GM12878 (cell line): ENCODE data around the gene RORC. TPM values are rescaled to one million over a fixed set of nuclear protein-coding genes. Genes with fewer than 3 reads are reported as not detected.

Source experiments
- ATAC-seq: fragments of 200-7000 bp; cut with Tn5 transposase; 3 replicates; pipeline ENCODE4 v1.9.1; 2020; ENCODE audit warnings: mild to moderate bottlenecking, moderate library complexity
- BruUV-seq: library from RNA; stranded (reverse); fragments of 400-500 nt; replicated peaks from 2 replicates; lab custom pipeline; 2021; lab: Mats Ljungman, UMichigan
- CTCF ChIA-PET: fragments of 300-600 bp; sonication (Branson Sonifier 250); formaldehyde crosslinking; extraction: SDS; loops from one replicate; lab custom pipeline; 2021; ENCODE audit warnings: inconsistent platforms; lab: Yijun Ruan, JAX
- POLR2A ChIA-PET: fragments of 350-600 bp; formaldehyde crosslinking; extraction: SDS; loops from one replicate; lab custom pipeline; 2021; ENCODE audit warnings: inconsistent platforms; lab: Charles Lee
- RAD21 ChIA-PET: fragments of 300-600 bp; sonication (Branson Sonifier 250); formaldehyde crosslinking; loops from one replicate; lab custom pipeline; 2023; ENCODE audit warnings: antibody characterized with exemption; ENCODE audit not compliant: unreplicated experiment; lab: Charles Lee
- SMC1A ChIA-PET: fragments of 300-600 bp; sonication (Branson Sonifier 250); formaldehyde crosslinking; loops from one replicate; lab custom pipeline; 2023; ENCODE audit not compliant: unreplicated experiment, uncharacterized antibody; lab: Charles Lee
- DNase-seq: peaks from one replicate; pipeline ENCODE4 v3.0.0-alpha.2; 2011; ENCODE audit warnings: low read depth, low spot score
- FAIRE-seq: peaks from 3 replicates; lab custom pipeline; 2011; peaks lifted over from hg19 to GRCh38; lab: Jason Lieb, UNC
- H2AFZ ChIP-seq: 2 replicates; pipeline ENCODE4 v1.6.0; 2011; ENCODE audit warnings: low read depth, low read length, control low read depth; ENCODE audit not compliant: control insufficient read depth
- H3K27ac ChIP-seq: 2 replicates; pipeline ENCODE4 v1.5.1; 2011; ENCODE audit warnings: control low read depth; ENCODE audit not compliant: control insufficient read depth, insufficient read depth
- H3K27me3 ChIP-seq, 2 experiments: replicated peaks in 1 of 2; 2 replicates each; pipeline versions ENCODE4 v1.6.0 to v1.6.1; 2011; ENCODE audit warnings: low read length in 1 of 2; ENCODE audit not compliant: control insufficient read depth in 2 of 2, insufficient read depth in 2 of 2
- H3K36me3 ChIP-seq, 2 experiments: 2 replicates each; pipeline ENCODE4 v1.5.1; 2011; ENCODE audit warnings: low read length in 1 of 2; ENCODE audit not compliant: control insufficient read depth in 2 of 2, insufficient read depth in 2 of 2
- H3K4me1 ChIP-seq: 2 replicates; pipeline ENCODE4 v1.6.1; 2011; ENCODE audit warnings: mild to moderate bottlenecking, low read length, moderate library complexity, mixed read lengths; ENCODE audit not compliant: control insufficient read depth, insufficient read depth
- H3K4me2 ChIP-seq: 2 replicates; pipeline ENCODE4 v1.6.0; 2011; ENCODE audit warnings: control low read depth; ENCODE audit not compliant: control insufficient read depth, insufficient read depth
- H3K4me3 ChIP-seq: fragments of 200-600 bp; sonication (generic); 2 replicates; pipeline ENCODE4 v1.5.1; 2016
- H3K79me2 ChIP-seq: 2 replicates; pipeline ENCODE4 v1.6.0; 2011; ENCODE audit warnings: low read length; ENCODE audit not compliant: control insufficient read depth, insufficient read depth
- H3K9ac ChIP-seq: 2 replicates; pipeline ENCODE4 v1.8.0; 2011; ENCODE audit warnings: low read length, control low read depth, mixed read lengths; ENCODE audit not compliant: control insufficient read depth, insufficient read depth
- H3K9me3 ChIP-seq: replicated peaks from 3 replicates; pipeline ENCODE4 v1.5.1; 2011; ENCODE audit warnings: mild to moderate bottlenecking, low read length; ENCODE audit not compliant: control insufficient read depth, insufficient read depth
- H4K20me1 ChIP-seq: 2 replicates; pipeline ENCODE4 v1.6.0; 2011; ENCODE audit not compliant: control insufficient read depth, insufficient read depth
- ASH2L ChIP-seq: fragments of 300-600, 200-600 bp; sonication (generic); IDR thresholded peaks from 2 replicates; pipeline ENCODE4 v1.6.1; 2017; ENCODE audit warnings: low read depth, mild to moderate bottlenecking, borderline replicate concordance
- CHD2 ChIP-seq: IDR thresholded peaks from 2 replicates; pipeline ENCODE4 v1.6.1; 2011; ENCODE audit warnings: low read depth, low read length, improper control_type of control experiment, borderline replicate concordance
- EED ChIP-seq: sonication (generic); IDR thresholded peaks from 2 replicates; pipeline ENCODE4 v1.6.1; 2016; ENCODE audit warnings: antibody characterized with exemption, low read depth
- FOXK2 ChIP-seq: fragments of 450-650 bp; IDR thresholded peaks from 2 replicates; pipeline ENCODE4 v1.6.1; 2017; ENCODE audit warnings: mild to moderate bottlenecking, moderate library complexity
- HDAC6 ChIP-seq: fragments of 200-600 bp; sonication (generic); IDR thresholded peaks from one replicate; pipeline ENCODE4 v1.8.0; 2017; ENCODE audit warnings: antibody characterized with exemption; ENCODE audit not compliant: unreplicated experiment
- NR2C1 ChIP-seq: fragments of 450-650 bp; IDR thresholded peaks from 2 replicates; pipeline ENCODE4 v1.6.1; 2017; ENCODE audit warnings: antibody characterized with exemption, mild to moderate bottlenecking, moderate library complexity
- NRF1 ChIP-seq: conservative IDR thresholded peaks from 2 replicates; pipeline ENCODE4 v1.6.1; 2011; ENCODE audit warnings: mild to moderate bottlenecking, low read depth, low read length, improper control_type of control experiment
- POLR2AphosphoS2 ChIP-seq: IDR thresholded peaks from 2 replicates; pipeline ENCODE4 v1.6.1; 2011; ENCODE audit warnings: low read depth, mild to moderate bottlenecking, low read length, improper control_type of control experiment, moderate library complexity
- RFX5 ChIP-seq: IDR thresholded peaks from 2 replicates; pipeline ENCODE4 v1.6.1; 2011; ENCODE audit warnings: low read depth, low read length, improper control_type of control experiment
- SIN3A ChIP-seq: IDR thresholded peaks from 2 replicates; pipeline ENCODE4 v1.6.1; 2012; ENCODE audit warnings: low read depth, low read length, improper control_type of control experiment
- SMC3 ChIP-seq: IDR thresholded peaks from 2 replicates; pipeline ENCODE4 v1.6.1; 2011; ENCODE audit warnings: low read length, improper control_type of control experiment, borderline replicate concordance
- SREBF1 ChIP-seq: IDR thresholded peaks from 2 replicates; pipeline ENCODE4 v1.6.1; 2012; ENCODE audit warnings: mild to moderate bottlenecking, low read length
- SRF ChIP-seq, 2 experiments: IDR thresholded peaks; 2 replicates each; pipeline ENCODE4 v1.6.1; 2011; ENCODE audit warnings: low read depth in 2 of 2, low read length in 2 of 2, mild to moderate bottlenecking in 1 of 2, moderate library complexity in 1 of 2
- TAF1 ChIP-seq: IDR thresholded peaks from 2 replicates; pipeline ENCODE4 v1.6.1; 2011; ENCODE audit warnings: mild to moderate bottlenecking, low read depth, low read length, borderline replicate concordance
- TBL1XR1 ChIP-seq: IDR thresholded peaks from 2 replicates; pipeline ENCODE4 v1.6.1; 2012; ENCODE audit warnings: low read depth, low read length, improper control_type of control experiment
- ZBTB33 ChIP-seq: fragments of 450-650 bp; IDR thresholded peaks from 2 replicates; pipeline ENCODE4 v1.6.1; 2017; ENCODE audit warnings: mild to moderate bottlenecking
- ZNF217 ChIP-seq: fragments of 450-650 bp; IDR thresholded peaks from 2 replicates; pipeline ENCODE4 v1.6.1; 2017; ENCODE audit warnings: antibody characterized with exemption, mild to moderate bottlenecking
- WGBS: methylation state at CpG from one replicate; pipeline ENCODE4 v1.1.6; 2016; ENCODE audit warnings: low lambda C conversion rate; ENCODE audit not compliant: insufficient replicate concordance, insufficient coverage; ENCODE audit errors: missing lambda C conversion rate; 5-methylcytosine and 5-hydroxymethylcytosine counted together
- in situ Hi-C: fragments of 300-500 bp; cut with MboI; formaldehyde crosslinking; loops from 9 replicates; pipeline ENCODE4 v1.14.3; 2018; ENCODE audit warnings: mixed read lengths
- intact Hi-C: fragments of 100-400 bp; cut with micrococcal nuclease; formaldehyde crosslinking; loops from one replicate; pipeline ENCODE4 v1.14.2; 2022; ENCODE audit not compliant: unreplicated experiment
- polyA plus RNA-seq, 11 experiments: library from polyadenylated mRNA; depleted of rRNA in 4 of 11; unstranded in 6 of 11; stranded (reverse) in 5 of 11; fragments of >200 nt; fragmentation: Nextera tagmentation in 4 of 11; fragmentation: Illumina TruSeq in 1 of 11; extraction: Ambion mirVana in 4 of 11; extraction: Trizol in 1 of 11; gene quantifications; 1 replicate in 1 of 11; 2 replicates in 10 of 11; pipeline versions ENCODE4 v1.2.1 to v1.2.3, GENCODE V29; 2011 to 2016; ENCODE audit warnings: inconsistent platforms in 2 of 11, missing spikeins in 2 of 11, low read depth in 1 of 11
- total RNA-seq, 4 experiments: library from RNA; depleted of rRNA in 3 of 4; stranded (reverse); fragments of >200 nt in 3 of 4; fragmentation: Illumina TruSeq in 1 of 4; extraction: Trizol in 1 of 4; gene quantifications; 2 replicates each; pipeline versions ENCODE4 v1.2.1 to v1.2.3, GENCODE V29; 2013 to 2021
- TF ChIP-seq, protein P1 (sequence below): fragments of 450-650 bp; IDR thresholded peaks from 2 replicates; pipeline ENCODE4 v1.6.1; 2016; ENCODE audit warnings: mild to moderate bottlenecking
- TF ChIP-seq, protein P2 (sequence below): IDR thresholded peaks from 2 replicates; pipeline ENCODE4 v1.6.1; 2012; ENCODE audit warnings: low read depth, low read length, improper control_type of control experiment

RORC gene
- total and polyA plus RNA-seq, 10 of the 15 experiments (the other 5 are each of a cell fraction or from before 2014, with no cell fraction given): not detected

DNA sequence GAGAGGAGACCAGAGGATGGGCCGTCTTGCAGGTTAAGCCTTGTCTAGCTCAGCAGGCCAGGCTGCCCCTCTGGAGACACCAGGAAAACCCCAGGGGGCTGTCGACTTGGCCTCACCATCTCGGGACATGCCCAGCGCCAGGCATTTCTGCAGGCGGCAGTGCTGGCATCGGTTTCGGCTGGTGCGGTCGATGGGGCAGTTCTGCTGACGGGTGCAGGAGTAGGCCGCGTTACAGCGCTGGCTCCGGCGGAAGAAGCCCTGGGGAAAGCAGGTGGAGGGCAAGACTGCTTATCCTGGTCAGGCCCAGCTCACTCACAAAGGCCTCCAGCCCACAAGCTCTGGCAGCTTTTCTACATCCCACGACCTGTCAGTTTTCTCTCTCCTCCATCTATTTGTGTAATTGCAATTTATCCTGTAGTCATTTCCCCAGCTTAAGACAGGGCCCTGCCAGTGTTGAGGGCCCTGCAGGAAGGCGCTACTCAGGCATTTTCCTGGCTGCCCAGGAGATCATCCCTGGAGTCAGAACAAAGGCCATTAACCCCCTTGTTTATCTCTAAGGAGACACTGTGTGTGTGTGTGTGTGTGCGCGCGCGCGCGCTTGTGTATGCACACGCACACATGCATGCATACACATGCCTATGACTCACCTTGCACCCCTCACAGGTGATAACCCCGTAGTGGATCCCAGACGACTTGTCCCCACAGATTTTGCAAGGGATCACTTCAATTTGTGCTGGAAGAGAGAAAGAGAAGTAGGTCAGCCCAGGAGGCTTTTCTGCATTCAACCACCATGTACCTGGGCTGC lies 14.9 kb downstream of the RORC start:
- no peaks in the 10 kb centered on the region for H3K79me2 ChIP-seq
- POLR2A ChIA-PET: no interaction called here
- no peak for DNase-seq
- CTCF ChIA-PET: no interaction called here
- H3K27me3 ChIP-seq: peaks cover 0 to 3% of the 10 kb centered on the region in 2 experiments; a peak in 2 of 4 replicates
- SMC1A ChIA-PET: interaction anchor here (2.0 kb wide), 1 partner anchor 11 kb away, joined by 7 read pairs; no protein-coding TSS in a partner anchor
- no peak overlapping the region for H3K4me2 ChIP-seq
- in situ Hi-C loops: no loop called here
- FAIRE-seq: no peak
- no peak overlapping the region for H2AFZ ChIP-seq
- ATAC-seq: no peak
- H3K9ac ChIP-seq: no peak overlapping the region
- H3K4me3 ChIP-seq: no peak overlapping the region
- 66% methylated on average over 26 of the region's 26 CpGs for WGBS
- no peak overlapping the region for H3K27ac ChIP-seq
- no TSS peak for BruUV-seq
- RAD21 ChIA-PET: no interaction called here
- no peaks in the 10 kb centered on the region for H4K20me1 ChIP-seq
- TF ChIP-seq, protein P1, sequence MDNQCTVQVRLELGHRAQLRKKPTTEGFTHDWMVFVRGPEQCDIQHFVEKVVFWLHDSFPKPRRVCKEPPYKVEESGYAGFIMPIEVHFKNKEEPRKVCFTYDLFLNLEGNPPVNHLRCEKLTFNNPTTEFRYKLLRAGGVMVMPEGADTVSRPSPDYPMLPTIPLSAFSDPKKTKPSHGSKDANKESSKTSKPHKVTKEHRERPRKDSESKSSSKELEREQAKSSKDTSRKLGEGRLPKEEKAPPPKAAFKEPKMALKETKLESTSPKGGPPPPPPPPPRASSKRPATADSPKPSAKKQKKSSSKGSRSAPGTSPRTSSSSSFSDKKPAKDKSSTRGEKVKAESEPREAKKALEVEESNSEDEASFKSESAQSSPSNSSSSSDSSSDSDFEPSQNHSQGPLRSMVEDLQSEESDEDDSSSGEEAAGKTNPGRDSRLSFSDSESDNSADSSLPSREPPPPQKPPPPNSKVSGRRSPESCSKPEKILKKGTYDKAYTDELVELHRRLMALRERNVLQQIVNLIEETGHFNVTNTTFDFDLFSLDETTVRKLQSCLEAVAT: no peak
- no peak for TF ChIP-seq SREBF1
- no peak for TF ChIP-seq POLR2AphosphoS2
- TF ChIP-seq, protein P2, sequence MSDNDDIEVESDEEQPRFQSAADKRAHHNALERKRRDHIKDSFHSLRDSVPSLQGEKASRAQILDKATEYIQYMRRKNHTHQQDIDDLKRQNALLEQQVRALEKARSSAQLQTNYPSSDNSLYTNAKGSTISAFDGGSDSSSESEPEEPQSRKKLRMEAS: no peak
- TF ChIP-seq RFX5: no peak
- TF ChIP-seq FOXK2: no peak
- TF ChIP-seq ASH2L: no peak
- no peak for TF ChIP-seq NRF1
- no peak for TF ChIP-seq TBL1XR1
- TF ChIP-seq CHD2: no peak
- TF ChIP-seq TAF1: no peak
- TF ChIP-seq EED: no peak
- TF ChIP-seq SMC3: no peak
- TF ChIP-seq HDAC6: no peak
- TF ChIP-seq NR2C1: no peak
- no peak for TF ChIP-seq SRF (IDR thresholded peaks at IDR 0.05; ENCODE audit: low read depth in 2 of 2, low read length in 2 of 2)
- no peak for TF ChIP-seq ZBTB33
- no peak for TF ChIP-seq ZNF217
- no peak for TF ChIP-seq SIN3A
- intact Hi-C loops: no loop called here
- H3K4me1 ChIP-seq: no peaks in the 10 kb centered on the region; the same call in 1 of the 2 replicates
- H3K36me3 ChIP-seq: no peaks in the 10 kb centered on the region
- no peaks in the 10 kb centered on the region for H3K9me3 ChIP-seq
